T follicular helper cell (primary cell): Measurements from ENCODE around the gene P3H2.
"Not testable (repeated sequence)": the region's sequence is repeated elsewhere in the genome, so short reads cannot be mapped to it uniquely, and the experiment has no call there.

ENCODE experiments used
- DNase-seq: peaks from one replicate; pipeline ENCODE4 v3.0.0-alpha.2; 2020; ENCODE audit warnings: low read depth

P3H2 gene

DNA sequence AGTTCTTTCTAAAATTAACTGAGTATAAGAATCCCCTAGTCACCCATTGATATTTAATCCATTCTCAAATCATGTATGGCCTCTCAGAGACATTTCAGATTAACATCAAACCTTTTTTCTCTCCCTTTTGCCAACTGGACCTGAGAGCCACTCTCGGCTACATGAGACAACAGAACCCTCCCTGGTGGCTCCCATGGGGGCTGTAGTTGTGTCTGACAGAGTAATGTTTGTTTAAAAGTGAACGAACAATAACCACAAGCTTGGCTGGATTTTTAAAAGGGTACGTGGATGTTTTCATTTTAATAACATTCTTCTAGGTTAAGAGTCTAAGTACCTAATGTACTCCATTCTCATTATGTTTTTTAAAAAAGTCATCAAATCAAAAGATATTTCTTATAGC is 37.1 kb downstream of the P3H2 start:
- DNase-seq, result no peak

- no peak for DNase-seq
Observed at GRCh38 chr3:190081389-190081788, 39.3 kb downstream of the P3H2 start.

DNA sequence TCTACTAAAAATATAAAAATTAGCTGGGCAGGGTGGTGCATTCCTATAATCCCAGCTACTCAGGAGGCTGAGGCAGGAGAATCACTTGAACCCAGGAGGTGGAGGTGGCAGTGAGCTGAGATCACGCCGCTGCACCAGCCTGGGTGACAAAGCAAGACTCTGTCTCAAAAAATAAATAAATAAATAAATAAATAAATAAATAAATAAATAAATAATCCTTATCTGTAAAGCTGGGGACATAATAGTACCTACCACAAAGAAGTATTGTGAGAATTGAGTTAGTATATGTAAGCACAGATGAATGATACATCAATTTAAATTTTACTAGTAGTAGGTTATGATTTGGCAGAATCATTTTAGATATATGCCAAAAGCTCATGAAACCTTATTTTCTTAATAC is 41.5 kb downstream of the P3H2 start:
- not testable (repeated sequence) for DNase-seq

DNA sequence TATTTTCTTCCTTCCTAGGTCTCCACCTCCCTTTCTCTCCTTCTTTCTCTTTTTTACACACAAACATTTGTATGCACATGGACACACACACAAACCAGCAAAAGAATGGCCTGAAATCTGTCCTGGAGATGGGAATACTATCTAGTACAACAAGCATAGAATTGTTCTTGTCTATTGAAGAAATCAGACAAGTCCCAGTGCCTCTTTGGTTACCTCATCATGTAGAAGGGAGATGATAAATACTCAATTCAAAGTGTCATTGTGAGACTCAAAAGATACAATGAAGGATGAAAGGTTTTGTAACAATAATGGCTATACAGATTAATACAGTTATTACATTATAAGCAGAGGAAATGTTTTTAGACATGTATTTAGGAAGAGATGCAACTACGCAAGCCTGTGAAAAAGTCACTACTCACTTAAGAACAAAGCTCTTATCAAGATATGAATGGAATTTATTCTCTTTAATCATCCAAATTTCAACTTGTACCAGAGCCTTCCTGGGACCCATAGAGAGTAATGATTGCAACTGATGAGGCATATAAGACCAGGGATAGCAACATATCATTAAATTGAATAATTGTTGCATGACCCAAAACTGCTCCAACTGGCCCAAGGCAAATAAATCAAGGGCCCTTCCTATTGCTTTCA is 43.2 kb downstream of the P3H2 start:
- no peak for DNase-seq

GRCh38 chr3:190076601-190077394 is 43.9 kb downstream of the P3H2 start:
- DNase-seq, result no peak

DNA sequence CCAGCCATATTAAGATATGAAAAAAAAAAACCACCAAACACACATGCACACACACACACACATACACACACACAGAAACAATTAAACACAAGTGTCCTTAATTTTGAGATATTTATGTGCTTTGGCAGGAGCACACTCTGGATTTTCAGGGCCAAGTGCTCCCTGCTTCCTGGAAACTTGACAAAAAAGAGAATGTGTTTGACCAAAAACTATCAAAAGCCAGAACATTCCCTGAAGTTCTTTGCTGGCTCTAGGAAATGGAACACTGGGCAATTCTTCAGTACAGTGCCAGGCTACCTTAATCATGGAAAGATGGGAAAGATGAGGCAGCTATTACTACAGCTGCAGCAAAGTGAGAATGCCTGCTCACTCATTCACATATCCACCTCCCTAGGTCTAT is 44.6 kb downstream of the P3H2 start:
- DNase-seq, result no peak

- no peak for DNase-seq
Observed at GRCh38 chr3:190074817-190075216, 45.9 kb downstream of the P3H2 start.

- DNase-seq, result no peak
Observed at GRCh38 chr3:190073264-190074008, 47.3 kb downstream of the P3H2 start.

GRCh38 chr3:190072856-190073255 is 47.8 kb downstream of the P3H2 start:
- no peak for DNase-seq

- DNase-seq, result not testable (repeated sequence)
Observed at GRCh38 chr3:190071921-190072320, 48.8 kb downstream of the P3H2 start.

DNA sequence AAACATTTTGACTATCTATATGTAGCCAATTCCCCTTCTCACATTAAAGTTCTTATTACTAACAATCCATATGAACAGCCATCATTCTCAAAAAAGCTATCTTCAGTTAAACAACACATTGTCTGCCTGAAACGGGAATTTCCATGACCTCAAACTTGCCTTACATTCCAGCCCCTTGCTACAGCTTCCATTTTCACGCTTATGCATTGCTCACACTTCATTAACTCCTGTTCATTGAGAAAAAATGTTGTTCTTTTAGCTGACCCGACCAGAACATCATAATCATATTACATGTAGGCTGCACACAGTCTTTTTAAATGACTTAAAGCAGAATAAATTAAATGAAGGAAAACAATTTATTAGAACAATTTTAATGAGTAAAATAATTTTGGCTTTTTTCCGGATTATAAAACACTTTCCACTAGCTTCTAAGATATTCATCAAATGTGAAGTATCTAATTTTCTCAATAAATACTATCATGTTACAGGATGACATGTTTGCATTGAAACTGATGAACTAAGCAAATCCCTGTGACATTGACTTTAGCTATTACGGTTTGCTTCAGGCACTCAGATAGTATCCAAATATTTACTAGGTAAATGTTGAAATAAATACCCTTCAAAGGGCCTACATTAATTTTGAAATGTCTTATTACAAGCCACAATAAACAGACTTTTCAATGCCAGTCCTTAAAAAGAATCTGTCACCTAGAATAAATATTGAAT is 49.9 kb downstream of the P3H2 start:
- DNase-seq, result no peak

GRCh38 chr3:190065204-190065603 is 55.5 kb downstream of the P3H2 start:
- no peak for DNase-seq

GRCh38 chr3:190064659-190065058 is 56.0 kb downstream of the P3H2 start:
- no peak for DNase-seq

DNA sequence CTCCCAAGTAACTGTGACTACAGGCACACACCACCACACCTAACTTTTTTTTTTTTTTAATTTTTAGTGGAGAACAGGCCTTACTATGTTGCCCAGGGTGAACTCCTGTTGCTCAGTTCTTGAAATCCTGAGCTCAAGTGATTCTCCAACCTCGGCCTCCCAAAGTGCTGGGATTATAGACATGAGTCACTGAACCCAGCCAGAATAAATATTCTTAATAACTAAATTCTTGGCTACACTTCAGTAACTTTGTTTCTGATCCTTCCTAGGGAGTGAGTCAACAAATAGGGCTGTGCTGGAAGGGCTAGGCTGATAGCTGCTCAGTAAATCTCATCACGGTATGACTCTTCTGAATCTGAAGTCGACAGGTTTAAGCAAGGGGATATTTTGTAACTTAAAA is 56.6 kb downstream of the P3H2 start:
- no peak for DNase-seq

DNA sequence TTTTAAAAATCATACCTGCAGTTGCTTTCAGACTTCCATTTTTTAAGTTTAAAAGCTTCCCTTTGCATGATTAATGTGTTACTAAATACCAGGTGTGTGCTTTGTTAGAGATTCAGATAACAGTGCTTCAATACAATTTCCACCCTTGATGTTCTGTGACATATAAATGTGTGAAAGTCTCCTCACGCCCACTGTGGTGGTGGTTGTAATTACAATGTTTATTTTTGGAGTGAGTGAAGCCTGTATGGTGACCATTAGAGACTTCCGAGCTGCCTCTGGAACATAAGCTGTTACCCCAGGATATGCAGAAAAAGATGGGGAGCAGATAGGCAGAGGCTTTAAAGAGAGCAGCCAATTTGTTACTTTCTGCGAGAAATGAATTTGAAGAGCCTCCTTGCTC is 57.2 kb downstream of the P3H2 start:
- DNase-seq, result no peak

GRCh38 chr3:190060192-190060775 is 60.4 kb downstream of the P3H2 start:
- no peak for DNase-seq

- DNase-seq, result no peak
Observed at GRCh38 chr3:190059242-190059590, 61.5 kb downstream of the P3H2 start.

DNA sequence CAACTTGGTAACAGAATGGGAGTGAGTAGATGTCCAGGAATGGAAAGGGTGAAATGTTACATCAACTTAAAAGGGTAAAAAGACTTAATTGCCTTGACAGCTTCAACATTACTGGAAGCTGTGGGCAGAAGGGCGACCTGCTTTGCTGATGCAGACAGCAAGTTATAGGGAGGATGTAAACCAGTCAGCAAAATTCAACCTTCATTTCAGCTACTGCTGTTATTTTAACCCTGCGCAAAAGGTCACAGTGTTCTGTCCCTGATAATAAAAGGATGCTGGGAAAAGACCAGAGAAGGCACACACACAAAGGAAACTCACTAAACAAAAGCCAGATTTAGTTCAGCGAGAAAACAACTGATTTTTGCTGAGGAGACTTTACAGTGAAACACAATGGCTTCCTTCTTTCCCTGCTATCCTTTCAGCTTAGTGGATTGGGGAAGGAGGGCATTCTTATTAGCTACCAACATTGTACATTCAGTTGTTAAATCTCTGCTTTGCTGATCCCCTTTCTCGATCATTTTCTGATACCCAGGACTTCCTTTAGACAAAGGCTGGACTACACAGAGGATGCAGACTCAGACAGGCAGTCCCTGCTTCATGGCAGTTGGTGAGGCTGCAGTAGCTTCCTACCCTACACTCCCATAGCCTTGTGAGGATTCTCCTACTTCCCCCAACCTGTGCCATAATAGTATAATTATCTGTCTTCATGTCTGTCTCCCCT is 62.0 kb downstream of the P3H2 start:
- DNase-seq, result no peak

GRCh38 chr3:190056742-190057141 is 64.0 kb downstream of the P3H2 start:
- no peak for DNase-seq

- DNase-seq, result no peak
Observed at GRCh38 chr3:190055773-190056172, 64.9 kb downstream of the P3H2 start.

GRCh38 chr3:190053919-190054672 is 66.6 kb downstream of the P3H2 start:
- DNase-seq, result no peak
